ENCODE results near the gene TAF9. TPM values are rescaled to one million over a fixed set of nuclear protein-coding genes. Genes with fewer than 3 reads are reported as not detected.

The TAF9 gene
- total and polyA plus RNA-seq, 2 of the 13 experiments (the other 11 are each of a cell fraction or from before 2014, with no cell fraction given) = 113 to 218 TPM

DNA sequence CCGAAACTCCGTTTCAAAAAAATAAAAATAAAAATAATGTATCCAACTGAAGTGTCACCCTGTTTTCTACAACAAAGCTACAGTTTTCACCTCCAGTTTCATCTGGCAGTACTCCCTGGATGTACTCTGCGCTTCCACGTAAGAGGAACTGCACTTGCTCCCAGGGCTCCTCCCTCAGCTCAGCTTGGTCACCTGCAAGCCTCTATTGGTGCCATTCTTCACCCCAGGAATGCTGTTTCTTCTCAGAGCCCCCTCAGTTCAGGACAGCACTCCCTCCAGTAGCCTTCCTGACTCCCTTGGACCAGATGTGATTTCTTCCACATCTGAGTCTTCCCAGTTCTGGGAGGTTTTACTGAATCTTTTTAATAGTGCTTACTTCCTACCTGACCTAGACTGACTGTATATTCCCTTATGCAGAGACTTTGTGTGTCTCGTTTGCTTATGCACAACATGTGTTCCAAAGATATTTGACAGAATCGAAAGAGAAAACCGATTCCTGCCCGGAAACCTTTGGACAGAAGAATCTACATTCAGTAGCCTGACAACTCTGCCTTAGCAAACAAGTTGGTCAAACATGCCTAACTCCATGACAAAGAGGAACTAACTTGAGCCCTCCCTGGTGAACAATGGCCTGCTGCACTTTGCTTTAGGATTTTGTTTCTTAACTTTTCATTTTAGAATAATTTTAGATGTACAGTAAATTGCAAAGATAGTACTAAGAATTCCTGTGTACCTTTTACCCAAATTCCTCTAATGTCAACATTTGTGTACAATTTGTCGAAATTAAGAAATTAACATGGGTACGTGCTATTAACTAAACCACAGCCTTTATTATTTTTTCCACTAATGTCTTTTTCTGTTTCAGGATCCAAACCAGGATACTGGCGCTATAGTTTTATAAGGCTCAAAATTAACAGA lies 37.5 kb downstream of the TAF9 start (continued):
- TF ChIP-seq ELF3 (CRISPR knock-in tag; IDR thresholded peaks at IDR 0.05) (peak; percentile 9; the same call in 1 of the 2 replicates), PRDM4 (CRISPR knock-in tag; IDR thresholded peaks at IDR 0.05; ENCODE audit: borderline replicate concordance) (no peak), KDM3A (CRISPR knock-in tag; IDR thresholded peaks at IDR 0.05; ENCODE audit: low read depth) (0 out of 2 replicates have a peak, but pooled peaks have one; percentile 3), NCOA2 (CRISPR knock-in tag; IDR thresholded peaks at IDR 0.05) (peak; percentile 31; the same call in 1 of the 2 replicates), ZBTB21 (CRISPR knock-in tag; IDR thresholded peaks at IDR 0.05) (no peak), FOXK1 (CRISPR knock-in tag; IDR thresholded peaks at IDR 0.05; ENCODE audit: borderline replicate concordance, low read depth) (no peak), ZC3H4 (CRISPR knock-in tag; IDR thresholded peaks at IDR 0.05; ENCODE audit: borderline replicate concordance) (no peak), ZNF343 (CRISPR knock-in tag; IDR thresholded peaks at IDR 0.05) (no peak), PAWR (CRISPR knock-in tag; IDR thresholded peaks at IDR 0.05; ENCODE audit: borderline replicate concordance) (no peak), ZNF451 (CRISPR knock-in tag; IDR thresholded peaks at IDR 0.05) (no peak), POLR2AphosphoS5 (IDR thresholded peaks at IDR 0.05; ENCODE audit: low read depth, low read length) (peak; percentile 32; the same call in 1 of the 2 replicates), PREB (CRISPR knock-in tag; IDR thresholded peaks at IDR 0.05) (no peak), MAFG (CRISPR knock-in tag; IDR thresholded peaks at IDR 0.05) (no peak), ZNF460 (CRISPR knock-in tag; IDR thresholded peaks at IDR 0.05; ENCODE audit: borderline replicate concordance) (no peak), ZNF251 (CRISPR knock-in tag; IDR thresholded peaks at IDR 0.05) (no peak), ZNF30 (CRISPR knock-in tag; IDR thresholded peaks at IDR 0.05) (no peak), ZBTB44 (CRISPR knock-in tag; IDR thresholded peaks at IDR 0.05) (no peak), ZNF569 (CRISPR knock-in tag; IDR thresholded peaks at IDR 0.05; ENCODE audit: borderline replicate concordance) (no peak), ZFP36L1 (CRISPR knock-in tag; IDR thresholded peaks at IDR 0.05) (no peak), ZNF674 (CRISPR knock-in tag; IDR thresholded peaks at IDR 0.05; ENCODE audit: low read depth) (no peak), ZNF260 (CRISPR knock-in tag; IDR thresholded peaks at IDR 0.05; ENCODE audit: borderline replicate concordance, low read depth) (no peak)
- TF ChIP-seq, protein P1, sequence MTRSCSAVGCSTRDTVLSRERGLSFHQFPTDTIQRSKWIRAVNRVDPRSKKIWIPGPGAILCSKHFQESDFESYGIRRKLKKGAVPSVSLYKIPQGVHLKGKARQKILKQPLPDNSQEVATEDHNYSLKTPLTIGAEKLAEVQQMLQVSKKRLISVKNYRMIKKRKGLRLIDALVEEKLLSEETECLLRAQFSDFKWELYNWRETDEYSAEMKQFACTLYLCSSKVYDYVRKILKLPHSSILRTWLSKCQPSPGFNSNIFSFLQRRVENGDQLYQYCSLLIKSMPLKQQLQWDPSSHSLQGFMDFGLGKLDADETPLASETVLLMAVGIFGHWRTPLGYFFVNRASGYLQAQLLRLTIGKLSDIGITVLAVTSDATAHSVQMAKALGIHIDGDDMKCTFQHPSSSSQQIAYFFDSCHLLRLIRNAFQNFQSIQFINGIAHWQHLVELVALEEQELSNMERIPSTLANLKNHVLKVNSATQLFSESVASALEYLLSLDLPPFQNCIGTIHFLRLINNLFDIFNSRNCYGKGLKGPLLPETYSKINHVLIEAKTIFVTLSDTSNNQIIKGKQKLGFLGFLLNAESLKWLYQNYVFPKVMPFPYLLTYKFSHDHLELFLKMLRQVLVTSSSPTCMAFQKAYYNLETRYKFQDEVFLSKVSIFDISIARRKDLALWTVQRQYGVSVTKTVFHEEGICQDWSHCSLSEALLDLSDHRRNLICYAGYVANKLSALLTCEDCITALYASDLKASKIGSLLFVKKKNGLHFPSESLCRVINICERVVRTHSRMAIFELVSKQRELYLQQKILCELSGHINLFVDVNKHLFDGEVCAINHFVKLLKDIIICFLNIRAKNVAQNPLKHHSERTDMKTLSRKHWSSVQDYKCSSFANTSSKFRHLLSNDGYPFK (CRISPR knock-in tag; IDR thresholded peaks at IDR 0.05; ENCODE audit: borderline replicate concordance) = no peak
